Stimulated activated CD4-positive, alpha-beta T cell treated with anti-CD3 and anti-CD28 coated beads, Interleukin-12 subunit alpha, Interleukin-12 subunit beta, amount 100 ng/mL, for 4 hours (primary cell): ENCODE measurements around the gene GPI.
"Not testable (repeated sequence)": the region's sequence is repeated elsewhere in the genome, so short reads cannot be mapped to it uniquely, and the experiment has no call there.

Source experiments
- DNase-seq: peaks from one replicate; pipeline ENCODE4 v3.0.0-alpha.2; 2020

The GPI gene

DNA sequence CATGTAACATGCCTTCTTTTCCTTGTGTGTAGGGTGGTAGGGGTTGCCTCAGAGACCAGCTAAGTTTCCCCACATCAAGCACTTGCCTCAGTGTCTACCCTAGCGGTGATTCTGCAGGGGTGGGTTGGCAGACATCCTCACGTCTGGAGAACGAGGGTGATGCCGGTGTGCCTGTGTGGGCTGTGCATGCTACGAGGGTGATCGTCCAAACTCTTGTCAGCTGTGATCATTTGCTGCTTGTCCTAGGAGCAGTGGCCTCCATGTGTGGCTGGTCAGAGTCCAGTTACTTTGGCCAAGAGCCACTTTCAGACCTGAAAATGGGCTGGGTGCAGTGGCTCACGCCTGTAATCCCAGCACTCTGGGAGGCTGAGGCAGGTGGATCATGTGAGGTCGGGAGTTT is 5.1 kb downstream of the GPI start:
- no peak for DNase-seq

DNA sequence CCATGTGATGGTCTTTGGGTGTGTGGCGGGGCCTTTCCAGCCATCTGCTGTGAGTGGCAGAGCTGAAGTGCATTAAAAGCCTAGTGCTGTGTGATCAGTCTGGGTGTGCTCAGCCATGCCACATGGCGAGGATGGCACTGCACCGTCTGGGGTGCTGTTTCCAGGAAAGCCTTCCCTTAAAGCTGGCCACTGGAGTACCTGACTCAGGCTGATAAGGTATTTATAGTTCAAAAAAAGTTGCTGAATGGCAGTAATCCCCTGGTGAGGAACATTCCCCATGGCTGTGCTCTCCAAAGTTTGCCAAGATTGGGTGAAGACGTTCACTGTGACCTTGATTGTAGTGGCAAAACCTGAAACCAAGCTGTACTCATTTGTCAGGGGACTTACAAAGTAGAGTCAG is 6.0 kb downstream of the GPI start:
- no peak for DNase-seq

DNA sequence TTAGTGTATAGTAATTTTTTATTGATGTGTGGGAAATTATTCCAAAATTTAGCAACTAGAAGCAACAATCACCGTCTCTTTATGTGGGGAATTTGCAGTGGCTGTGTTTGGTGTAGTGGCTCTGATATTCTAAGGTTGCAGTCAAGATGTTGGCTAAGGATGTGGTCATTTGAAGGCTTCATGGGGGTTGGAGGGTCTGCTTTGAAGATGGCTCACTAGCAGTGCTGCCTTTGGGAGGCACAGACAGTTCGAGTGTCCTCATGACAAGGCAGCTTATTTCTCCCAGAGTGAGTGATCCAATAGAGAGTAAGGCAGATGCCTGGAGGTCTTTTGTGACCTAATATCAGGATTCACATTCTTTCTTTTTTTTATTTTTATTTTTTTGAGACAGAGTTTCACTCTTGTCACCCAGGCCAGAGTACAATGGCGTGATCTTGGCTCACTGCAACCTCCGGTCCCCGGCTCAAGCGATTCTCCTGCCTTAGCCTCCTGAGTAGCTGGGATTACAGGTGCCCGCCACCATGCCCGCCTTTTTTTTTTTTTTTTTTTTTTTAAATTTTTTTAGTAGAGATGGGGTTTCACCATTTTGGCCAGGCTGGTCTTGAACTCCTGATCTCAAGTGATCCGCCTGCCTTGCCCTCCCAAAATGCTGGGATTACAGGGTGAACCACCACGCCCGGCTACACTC is 8.7 kb downstream of the GPI start:
- DNase-seq = no peak

DNA sequence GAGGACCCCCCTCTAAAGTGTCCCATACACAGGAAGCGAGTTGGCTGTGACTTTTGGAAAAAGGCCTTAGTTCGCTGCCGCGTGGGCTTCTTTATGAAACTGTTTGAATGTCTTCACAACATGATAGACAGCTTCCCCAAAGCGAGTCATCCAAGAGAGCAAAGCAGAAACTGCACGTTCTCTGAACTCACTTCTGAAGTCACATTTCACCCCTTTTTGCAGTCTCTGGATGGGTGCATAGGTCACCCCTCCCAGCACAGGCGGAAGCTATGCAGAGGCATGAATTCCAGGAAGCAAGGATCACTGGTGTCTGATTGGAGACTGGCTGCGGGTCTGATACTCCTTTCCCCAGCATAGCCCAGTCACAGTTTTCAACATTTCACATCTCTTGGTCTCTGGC is 10.6 kb downstream of the GPI start:
- no peak for DNase-seq

DNA sequence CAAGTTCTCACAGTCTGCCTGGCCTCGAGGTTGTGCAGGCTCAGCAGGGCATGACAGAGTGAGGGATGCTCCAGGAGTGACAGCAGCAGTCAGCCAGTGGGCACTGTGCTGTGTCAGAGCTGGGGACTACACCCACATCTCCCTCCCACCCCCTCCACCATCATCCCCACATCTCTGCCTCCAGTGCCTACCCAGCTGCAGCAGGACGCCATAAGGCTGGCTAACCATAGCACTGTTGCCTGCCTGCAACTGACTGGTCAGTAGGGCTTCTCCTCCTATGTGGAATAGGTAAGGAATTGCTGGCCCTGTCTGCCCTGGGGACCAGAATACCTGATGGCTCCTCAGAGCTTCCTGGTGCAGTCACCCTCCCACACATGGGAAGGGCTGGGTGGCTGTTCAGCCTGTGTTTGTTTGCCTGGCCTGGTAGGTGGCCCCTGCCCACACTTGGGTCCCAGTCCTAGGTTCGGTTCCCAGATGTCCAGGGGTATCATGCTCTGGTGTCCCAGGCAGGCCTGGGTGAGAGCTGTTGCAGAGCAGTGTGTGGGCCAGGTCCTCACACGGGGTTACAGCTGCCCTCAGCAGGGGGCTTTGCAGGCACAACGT is 15.7 kb downstream of the GPI start:
- no peak for DNase-seq

GRCh38 chr19:34381399-34382251 is 16.6 kb downstream of the GPI start:
- DNase-seq = no peak

DNA sequence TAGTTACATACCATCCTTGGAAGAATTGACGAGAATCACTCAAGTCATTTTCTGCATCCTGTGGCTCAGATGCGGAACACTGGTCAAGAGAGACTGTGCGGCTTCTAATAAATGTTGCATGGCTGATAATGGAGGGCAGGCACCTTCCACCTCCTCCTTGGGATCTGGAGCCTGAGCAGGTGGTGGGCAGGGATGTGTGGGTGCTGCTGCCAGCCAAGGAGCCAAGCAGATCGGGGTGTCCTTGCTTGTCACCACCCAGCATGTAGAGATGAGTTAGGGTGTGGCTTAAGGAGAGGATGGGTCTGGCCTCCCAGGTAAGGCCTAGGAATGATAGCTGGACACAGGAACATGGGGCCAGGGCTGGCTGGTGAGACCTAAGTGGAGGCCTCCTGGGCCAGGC is 17.5 kb downstream of the GPI start:
- DNase-seq = no peak

GRCh38 chr19:34383599-34383998 is 18.6 kb downstream of the GPI start:
- DNase-seq = no peak

DNA sequence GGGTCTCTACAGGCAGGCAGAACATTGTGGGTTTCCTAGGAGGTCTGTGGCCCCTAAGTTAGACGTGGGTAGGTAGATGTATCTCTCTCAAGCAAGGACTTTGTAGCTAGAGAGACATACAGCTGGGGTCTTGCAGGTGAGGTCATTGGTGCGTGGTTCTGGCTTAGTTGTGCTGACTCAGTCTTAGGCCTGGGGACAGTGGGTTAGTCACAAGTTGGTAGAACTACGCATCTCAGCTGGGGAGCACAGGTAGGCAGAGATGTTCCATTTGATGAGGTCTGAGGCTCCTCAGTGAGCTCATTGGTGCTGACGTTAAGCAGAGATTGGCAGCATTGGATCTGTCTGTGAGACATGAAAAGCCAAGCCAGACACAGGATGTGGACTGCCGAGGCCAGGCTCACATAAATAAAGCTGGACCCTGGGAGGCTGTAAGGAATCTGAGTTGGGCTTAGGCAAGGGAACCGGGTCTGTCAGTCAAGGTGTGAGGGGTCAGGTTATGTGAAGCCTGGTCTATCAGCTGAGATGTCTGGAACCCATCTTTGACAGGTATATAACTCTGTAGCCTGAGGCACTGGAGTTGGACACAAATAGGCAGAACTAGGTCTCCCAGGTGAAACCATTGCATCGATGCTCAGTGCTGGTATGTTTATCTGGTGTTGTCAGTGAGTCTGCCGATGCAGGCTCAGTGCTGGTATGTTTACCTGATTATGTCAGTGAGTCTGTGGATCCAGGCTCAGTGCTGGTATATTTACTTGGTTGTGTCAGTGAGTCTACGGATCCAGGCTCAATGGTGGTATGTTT is 21.8 kb downstream of the GPI start:
- no peak for DNase-seq

- no peak for DNase-seq
Measured at GRCh38 chr19:34387446-34387810, 22.4 kb downstream of the GPI start.

- not testable (repeated sequence) for DNase-seq
Measured at GRCh38 chr19:34388745-34389144, 23.7 kb downstream of the GPI start.

GRCh38 chr19:34391813-34392212 is 26.8 kb downstream of the GPI start:
- DNase-seq = no peak

DNA sequence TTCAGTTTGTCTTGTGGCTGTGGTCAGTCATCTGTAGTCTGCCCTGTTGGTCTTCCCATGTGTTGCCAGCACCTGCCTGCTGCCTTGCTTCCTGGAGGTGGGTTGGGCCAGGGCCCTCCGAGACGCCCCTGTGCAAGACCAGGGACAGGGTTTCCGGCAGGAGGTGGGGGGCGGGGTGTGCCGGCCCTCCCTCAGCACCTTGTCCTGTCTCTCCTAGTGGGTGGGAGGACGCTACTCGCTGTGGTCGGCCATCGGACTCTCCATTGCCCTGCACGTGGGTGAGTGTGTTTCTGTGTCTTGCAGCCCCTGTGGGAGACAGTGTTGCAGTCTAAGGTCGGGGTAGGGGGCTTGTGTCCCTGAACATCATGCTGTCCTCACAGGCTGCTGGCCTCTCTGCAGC is 28.0 kb downstream of the GPI start:
- no peak for DNase-seq

- DNase-seq = no peak
Measured at GRCh38 chr19:34393629-34394028, 28.6 kb downstream of the GPI start.

DNA sequence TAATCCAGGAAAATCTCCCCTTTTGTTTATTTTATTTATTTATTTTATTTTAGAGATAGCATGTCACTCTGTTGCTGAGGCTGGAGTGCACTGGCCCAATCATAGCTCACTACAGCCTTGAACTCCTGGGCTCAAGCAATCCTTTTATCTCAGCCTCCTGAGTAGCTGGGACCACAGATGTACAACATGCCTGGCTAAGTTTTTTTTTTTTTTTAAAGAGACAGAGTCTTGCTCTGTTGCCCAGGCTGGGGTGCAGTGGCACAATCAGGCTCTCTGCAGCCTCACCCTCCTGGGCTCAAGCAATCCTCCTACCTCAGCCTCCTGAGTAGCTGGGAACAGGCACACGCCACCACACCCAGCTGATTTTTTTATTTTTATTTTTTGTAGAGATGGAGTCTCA is 32.9 kb downstream of the GPI start:
- no peak for DNase-seq

GRCh38 chr19:34399886-34400285 is 34.9 kb downstream of the GPI start:
- no peak for DNase-seq

GRCh38 chr19:34400844-34401243 is 35.8 kb downstream of the GPI start:
- DNase-seq = not testable (repeated sequence)

GRCh38 chr19:34402074-34402600 is 37.1 kb downstream of the GPI start:
- no peak for DNase-seq

DNA sequence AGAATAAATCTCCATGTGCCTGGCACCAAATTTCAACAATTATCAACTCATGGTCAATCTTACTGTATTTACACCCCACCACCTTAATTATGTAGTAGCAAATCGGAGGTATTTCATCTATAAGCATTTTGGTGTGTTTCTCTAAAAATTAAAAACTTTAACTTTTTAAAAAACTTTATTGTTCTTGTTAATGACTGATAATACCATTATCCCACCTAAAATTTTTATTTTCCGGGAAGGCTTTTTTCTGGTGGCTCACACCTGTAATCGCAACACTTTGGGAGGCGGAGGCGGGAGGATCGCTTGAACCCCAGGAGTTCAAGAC is 38.8 kb downstream of the GPI start:
- no peak for DNase-seq

DNA sequence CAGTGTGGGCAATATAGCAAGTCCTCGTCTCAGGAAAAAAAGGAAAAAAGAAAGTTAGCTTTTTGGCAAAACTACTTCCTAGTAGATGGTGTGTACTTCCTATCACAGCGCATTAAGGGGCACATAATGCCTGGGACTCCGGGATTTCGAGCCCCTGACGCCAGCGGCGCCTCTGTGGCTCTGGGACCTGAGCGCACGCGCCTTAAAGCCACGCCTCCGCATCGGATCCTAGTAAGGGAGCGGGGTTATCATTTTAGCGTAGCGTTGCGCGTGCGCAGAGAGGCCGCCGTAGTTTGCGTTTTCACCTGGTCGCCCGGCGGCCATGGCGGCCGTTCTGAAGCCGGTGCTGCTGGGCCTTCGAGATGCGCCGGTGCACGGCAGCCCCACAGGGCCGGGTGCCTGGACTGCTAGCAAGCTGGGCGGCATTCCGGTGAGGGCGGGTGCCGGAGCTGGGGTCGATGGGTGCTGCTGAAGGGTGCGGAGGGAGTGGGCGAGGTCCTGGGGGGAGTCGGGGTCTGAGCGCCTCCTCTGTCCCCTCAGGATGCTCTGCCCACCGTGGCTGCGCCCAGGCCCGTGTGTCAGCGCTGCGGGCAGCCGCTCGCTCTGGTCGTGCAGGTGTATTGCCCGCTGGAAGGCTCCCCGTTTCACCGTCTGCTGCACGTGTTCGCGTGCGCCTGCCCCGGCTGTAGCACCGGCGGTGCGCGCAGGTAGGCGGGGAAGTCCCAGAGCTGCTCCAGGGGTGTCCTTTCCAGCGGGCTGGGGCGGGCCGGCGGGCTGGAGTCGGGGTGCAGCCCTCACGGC is 39.3 kb downstream of the GPI start, which contains the start of gene PDCD2L:
PDCD2L (plus strand) TSS at position 291 of the 801 bp plus-strand sequence; CDS start at position 323, 32 bp downstream.
- peak; percentile 94 for DNase-seq

GRCh38 chr19:34405892-34406660 is 41.1 kb downstream of the GPI start:
- DNase-seq = no peak
